Ramos (cell line): ENCODE measurements around the gene PITX2.

ENCODE experiments used
- in situ Hi-C: fragments of 300-500 bp; cut with MboI; formaldehyde crosslinking; loops from one replicate; pipeline ENCODE4 v1.14.3; 2022; ENCODE audit warnings: low sequenced_read_pairs; ENCODE audit not compliant: unreplicated experiment

The PITX2 gene

DNA sequence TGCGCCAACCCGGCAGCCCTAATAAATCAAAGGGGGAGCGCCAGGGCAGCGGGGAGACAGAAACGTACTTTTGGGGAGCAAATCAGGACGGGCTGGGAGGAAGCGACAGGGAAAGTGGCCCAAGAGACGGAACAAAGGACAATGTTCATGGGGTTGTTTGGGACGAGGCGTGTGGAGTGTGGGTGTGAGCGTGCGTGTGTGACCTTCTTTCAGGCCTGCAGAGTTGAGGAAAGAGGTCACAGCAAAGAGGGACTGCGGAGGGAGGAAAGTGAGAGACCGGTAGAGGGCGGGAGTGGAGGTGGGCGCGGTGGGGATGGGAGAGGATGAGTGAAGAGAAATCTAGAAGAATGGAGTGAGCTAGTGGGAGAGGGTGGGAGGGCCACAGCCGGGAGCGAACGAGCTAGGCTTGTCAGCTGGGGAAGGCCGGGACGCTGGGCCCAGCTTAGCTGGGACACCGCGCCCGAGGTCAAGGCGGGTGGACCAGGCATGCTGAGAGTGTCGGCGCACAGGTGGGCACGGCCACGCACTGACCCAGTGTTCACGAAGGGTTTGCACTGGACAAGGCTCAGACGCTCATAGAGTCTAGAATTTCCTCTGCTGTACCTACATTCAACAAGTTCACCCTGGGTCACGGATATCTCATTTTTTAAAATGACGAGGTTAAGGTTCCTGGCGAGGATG, 14.7 kb upstream of the PITX2 start:
- in situ Hi-C loops = loop anchor here (25.0 kb wide), 2 partner anchors 325 to 1000 kb away; no protein-coding TSS in a partner anchor

DNA sequence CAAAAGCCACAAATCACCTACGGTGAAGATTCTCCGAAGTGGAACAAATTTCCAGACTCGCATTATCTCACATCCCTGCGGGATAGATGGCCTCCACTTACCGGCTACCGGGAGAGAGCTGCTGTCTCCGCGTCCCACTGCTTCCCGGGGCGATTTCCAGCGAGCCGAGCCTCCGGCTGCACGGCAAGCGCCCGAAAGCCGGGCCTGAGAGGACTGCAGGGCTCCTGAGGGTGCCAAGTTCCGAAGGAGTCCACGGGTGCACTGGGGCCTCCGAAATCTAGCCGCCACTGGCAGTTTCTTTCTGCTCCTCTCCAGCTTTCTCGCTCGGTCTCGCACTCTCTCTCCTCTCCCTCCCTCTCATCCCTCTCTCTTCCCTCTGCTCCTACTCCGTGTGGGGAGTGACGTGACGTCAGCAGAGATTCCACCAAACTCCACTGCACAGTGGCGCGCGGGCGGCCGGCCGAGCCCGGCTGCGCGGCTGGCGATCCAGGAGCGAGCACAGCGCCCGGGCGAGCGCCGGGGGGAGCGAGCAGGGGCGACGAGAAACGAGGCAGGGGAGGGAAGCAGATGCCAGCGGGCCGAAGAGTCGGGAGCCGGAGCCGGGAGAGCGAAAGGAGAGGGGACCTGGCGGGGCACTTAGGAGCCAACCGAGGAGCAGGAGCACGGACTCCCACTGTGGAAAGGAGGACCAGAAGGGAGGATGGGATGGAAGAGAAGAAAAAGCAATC, 14.0 kb upstream of the PITX2 start:
- in situ Hi-C loops = loop anchor here (25.0 kb wide), 2 partner anchors 325 to 1000 kb away; no protein-coding TSS in a partner anchor

DNA sequence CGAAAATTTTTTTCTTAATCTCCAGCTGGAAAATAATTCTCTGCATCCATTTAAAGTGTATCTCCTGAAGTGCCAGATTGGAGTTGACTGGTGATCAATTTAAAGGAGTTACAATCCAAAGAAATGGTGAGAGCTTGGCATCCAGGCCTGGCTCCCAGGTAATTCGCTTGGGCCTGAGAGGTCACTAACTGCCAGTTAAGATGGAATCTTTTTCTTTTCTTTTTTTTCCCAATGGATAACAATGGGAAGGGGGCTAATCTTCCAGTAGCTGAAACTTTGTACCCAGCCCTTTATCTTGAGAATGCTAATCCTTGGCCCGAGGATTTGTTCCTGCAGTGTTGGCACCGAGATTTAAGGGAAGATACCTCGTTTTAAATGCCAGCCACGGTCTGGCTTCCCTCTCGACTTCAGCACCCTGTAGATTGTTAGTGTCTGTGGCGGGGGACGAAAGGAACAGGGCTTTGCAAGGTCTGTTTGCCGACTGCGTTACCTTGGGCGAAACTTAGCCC, 13.3 kb upstream of the PITX2 start:
- in situ Hi-C loops = loop anchor here (25.0 kb wide), 2 partner anchors 326 to 1001 kb away; no protein-coding TSS in a partner anchor

DNA sequence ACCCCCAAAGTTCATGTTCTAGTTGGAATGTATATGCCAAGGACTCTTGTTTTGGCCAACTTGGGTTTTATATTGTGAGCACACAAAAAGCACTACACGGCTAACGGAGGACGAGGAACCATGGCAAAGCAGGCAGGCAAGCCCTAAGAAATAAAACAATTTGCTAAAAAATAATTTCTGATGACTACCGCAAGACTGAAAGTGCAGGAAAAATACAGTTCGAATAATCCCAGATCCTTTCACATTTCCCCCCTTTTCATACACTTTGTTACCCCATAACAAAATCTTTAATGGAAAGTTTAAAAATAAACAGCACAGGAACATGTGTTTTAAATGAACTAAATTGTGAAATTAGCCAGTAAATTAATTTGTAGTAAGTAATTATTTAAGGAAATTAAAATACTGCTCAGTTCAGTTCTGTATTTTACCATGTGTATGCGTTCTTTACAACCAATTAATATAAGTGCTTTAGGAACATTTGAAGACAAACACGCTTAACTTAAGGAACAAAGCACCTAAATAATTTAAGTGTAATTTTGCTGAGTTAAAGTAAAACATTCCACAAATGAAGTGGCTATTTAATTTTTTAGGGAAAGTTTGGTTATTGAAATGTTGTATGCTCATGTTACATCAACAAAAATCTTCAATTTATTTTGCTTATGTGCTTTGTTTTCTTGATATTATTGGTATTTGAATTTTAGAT, 12.4 kb upstream of the PITX2 start:
- in situ Hi-C loops = loop anchor here (25.0 kb wide), 2 partner anchors 327 to 1002 kb away; no protein-coding TSS in a partner anchor

DNA sequence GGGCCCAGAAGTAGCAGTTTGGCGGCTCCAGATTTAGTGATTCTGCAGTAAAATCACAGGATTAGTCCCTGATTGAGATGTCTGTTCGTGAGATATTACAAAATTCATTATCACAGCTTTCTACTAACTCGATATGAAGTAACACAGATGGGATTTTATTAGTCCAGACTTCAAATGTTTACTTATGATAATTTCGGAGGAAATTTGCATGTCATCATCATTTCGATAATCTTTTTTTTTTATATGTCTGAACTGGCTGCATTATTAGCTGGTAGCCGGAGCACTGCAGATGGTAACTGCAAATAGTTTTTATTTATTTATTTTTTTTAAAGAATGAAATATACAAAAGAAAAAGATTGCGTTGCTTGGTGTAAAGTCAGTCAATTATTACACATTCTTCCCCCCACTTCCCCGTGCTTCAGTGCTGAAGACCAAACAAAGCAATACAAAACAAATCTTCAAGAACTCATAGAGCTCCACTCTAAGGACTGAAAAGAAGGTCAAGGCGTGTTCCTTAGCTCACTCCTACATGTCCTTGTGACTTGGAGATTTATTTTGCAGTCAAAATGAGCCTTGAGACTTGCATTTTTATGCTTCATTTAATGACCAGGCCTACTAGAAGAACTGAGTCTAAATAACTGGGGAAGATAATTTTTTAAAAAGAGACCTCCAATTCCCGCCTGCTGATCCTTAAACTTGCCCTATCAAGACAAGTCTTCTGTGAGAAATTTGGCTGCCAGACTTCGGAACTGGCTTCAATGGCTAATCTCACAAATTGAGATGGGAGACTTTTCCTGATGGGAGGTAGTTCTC, 11.7 kb upstream of the PITX2 start:
- in situ Hi-C loops = loop anchor here (25.0 kb wide), 2 partner anchors 328 to 1003 kb away; no protein-coding TSS in a partner anchor

DNA sequence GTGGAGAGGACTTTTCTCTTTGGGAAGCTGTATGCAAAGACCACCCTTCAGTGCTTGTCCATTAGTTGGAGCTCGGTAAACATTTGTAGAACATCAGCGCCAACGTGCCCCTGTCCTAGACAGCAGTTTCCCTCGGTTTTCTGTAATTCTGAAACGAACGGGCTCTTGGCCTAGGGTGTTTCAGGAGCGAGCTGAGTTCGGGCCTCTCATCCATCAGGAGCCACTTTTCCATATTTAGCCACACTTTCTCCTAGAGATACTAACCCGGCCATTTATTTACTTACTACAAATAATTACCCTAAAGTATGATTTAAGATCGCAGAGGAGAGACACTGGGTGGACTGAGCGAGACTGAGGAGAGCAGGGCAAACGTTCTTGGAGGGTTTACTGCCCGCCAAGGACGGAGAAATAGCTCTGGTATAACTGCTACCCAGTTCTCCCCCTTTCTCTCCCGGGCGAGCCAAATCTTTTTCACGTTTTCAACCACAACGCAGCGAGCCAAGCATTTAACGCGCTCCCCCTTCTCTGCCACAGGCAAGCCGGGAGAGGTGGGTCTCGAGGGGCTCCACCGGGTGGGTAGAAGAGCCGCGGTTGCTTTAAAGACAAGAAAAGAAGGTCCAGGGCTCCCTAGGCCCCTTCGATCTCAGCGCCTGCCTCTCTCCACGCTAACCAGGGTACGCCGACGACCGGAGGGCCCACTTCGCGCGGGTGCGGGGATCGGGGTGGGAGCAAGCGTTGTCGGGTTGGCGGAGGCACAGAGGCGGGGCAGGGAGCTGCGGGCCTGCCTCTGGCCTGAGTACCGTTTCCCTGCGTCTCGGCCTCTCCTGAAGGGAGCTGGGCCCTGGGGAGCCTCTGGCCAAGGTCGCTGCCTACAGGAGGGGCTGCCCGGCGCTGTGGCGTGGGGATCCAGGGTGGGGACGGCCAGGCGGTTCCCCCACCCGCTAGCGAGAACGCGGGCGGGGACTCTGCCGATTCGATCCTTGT, 10.8 kb upstream of the PITX2 start:
- in situ Hi-C loops = loop anchor here (25.0 kb wide), 2 partner anchors 329 to 1004 kb away; no protein-coding TSS in a partner anchor

DNA sequence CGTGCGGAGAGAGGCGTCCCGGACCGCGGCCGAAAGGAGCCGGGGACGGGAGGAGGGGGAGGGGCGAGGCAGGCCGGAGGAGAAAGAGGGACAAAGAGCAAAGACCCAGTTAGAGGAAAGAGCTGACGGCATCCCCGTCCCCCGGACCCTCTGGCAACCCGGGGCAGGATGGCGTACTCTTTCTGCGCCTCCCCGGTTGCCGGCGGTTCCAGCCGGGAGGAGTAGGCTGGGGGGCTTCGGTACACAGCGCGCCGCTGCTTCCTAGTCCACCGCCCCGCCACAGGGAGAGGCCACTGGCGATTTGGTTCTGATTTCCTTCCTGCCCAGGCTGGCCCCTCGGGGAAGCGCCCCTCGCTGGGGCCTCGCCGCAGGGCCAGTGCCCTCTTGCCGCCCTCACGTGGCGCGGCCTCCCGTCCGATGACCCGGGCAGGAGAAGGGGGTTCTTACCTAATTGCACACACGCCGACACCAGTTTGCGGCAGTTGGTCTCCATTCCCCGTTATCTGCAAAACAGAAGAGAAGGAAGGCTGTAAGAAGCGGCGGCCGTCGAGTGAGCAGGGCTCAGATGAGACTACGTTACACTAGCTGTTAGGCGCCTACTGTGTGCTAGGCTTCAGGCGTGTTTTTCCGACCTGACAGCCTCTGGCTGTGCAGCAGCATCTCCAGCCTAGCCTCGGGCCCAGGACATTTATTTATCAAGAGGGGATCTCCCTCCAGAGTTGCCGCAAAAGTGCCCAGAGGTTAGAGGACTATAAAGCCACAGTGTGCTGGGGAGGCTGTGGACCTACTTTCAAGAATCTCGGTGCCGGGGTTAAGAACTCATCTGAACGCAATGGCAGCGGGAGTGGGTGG, 9.9 kb upstream of the PITX2 start:
- in situ Hi-C loops = loop anchor here (25.0 kb wide), 2 partner anchors 330 to 1005 kb away; no protein-coding TSS in a partner anchor

DNA sequence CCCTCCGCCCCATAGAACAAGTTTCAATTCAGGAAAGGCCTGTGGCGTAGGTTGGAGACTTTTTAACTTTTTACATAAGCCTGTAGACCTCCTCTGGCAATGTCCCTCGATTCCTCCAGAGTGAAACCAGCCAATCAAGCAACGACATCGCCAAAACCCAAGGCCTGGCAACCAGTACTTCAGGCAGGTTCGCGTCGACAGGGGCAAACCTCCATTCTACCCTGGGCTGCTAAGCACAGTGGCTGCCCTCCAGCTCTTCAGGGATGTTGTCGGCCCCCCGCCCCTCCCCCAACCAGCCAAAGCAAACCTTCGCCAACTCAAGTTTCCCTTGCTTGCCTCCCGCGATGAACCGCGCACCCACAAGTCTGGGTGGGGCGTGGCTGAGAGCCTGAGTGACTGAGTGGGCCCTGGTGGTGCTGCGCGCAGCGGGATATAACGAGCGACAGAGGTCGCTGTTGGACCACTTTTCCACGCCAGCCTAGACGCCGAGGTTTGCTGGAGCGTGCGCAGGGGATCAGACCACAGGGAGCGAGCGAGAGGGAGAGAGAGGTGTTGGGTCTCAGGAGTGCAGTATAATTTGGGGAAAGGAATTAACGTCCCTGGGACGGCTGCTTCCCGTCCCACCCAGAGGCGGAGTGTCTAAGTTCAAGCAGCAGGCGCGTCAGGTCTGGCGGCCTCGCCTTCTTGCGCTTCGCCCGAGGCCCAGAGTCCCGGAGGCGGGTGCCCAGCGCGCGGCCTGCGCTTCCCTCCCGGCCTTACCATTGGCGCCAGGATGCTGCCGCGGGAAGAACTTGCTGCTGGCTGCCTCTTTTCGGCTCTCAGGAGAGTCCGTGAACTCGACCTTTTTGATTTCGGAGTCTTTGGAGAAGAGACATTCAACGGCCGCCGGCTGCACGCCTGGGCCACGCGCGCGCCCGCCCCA, 9.0 kb upstream of the PITX2 start:
- in situ Hi-C loops = loop anchor here (25.0 kb wide), 2 partner anchors 330 to 1005 kb away; no protein-coding TSS in a partner anchor

DNA sequence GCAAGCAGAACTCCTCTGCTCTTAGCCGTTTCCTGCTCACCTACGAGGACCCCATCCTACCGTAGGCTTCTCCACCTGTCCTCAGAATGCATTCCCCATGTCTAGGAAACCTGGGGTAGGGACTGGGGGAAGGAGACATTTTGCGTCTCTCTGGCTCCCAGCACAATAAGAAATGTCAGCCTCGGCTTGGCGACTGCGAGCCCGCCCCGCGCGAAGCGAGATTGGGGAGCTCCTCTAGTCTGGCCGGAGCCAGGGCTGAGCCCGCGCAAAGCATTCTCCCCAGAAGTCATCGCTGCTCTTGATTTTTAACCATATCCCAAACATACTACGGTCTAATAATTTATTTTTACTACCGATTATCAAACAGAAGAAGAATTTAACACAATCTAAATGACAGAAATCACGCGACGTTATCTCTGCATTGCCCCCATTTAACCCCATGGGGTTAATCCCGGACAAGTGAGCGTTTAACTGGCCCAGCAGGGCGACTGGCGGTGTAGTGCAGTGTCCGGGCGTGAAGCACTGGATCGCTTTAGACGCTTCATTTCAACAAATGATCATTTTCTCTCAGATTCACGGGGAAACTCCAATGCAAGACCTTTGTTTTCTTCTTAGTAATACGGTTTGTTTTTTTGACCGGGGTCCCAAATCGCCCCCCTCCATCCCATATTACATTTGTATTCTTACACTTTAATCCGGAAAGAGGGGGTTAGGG, 8.0 kb upstream of the PITX2 start:
- in situ Hi-C loops = loop anchor here (25.0 kb wide), 2 partner anchors 331 to 1006 kb away; no protein-coding TSS in a partner anchor

DNA sequence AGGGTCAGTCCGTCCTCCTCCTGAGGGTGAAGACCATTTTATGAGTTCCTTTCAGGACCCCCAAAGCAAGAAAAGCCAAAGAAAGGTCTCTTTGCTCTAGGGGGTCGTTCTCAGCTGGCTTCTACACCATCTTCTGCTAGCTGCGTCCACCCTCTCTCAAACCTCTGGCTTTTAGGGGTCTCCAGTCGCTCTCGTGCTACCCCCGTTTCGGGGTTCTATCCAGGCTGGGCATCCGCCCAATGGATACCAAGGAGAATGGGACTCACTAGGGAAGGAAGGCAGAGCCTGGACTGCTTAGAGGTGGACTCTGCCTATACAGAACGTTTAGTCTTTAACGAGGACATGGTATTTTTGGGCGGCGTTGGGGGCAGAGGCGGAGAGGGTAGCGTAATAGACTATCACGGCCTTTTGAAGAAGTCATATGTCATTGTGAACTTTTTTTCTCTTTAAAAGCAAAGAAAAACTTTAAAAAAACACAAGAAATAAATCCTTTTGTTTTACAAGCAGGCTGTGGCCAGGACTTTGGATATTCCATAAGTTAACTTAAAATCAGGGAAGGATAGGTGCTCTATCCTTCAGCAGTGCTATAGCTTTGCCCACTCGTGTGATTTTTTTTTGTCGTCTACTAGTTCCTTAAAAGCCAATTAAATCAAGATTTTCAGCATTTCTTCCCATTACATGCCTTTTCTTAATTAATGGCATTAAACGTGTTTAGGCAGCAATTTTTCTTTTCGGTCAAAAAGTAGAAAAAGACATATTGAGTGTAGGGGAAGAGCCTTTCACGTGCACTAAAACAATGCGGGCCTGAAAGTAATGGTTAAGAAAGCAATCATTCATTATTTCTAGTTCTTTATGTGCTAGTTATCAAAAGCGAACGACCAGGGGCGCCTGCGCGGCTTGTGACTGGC, 7.2 kb upstream of the PITX2 start:
- in situ Hi-C loops = loop anchor here (25.0 kb wide), 2 partner anchors 332 to 1007 kb away; no protein-coding TSS in a partner anchor

DNA sequence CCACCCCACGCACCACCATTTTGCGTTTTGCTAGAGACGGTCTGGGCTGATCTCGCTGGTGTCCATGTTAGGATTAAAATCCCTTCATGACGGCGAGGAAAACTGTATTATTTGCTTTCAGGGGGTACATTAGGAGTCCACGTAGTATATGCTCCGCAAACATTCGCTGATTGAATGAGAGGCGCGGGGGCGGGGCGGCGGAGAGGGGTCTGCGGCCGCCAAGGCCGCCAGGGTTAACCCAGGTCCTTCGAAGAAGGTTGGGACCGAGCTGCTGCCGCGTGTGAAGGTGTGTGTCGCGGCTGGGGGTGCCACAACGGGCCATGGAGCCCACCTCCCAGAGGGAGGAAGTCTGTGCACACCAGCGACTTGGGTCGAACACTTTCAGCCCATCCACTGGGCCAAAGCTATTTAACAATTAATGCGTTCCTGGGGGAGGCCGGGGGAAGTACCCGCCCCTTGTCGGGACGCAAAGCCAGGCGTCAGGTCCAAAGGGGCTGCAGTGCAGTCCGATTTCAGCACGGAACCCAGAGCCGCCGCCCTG, 6.4 kb upstream of the PITX2 start:
- in situ Hi-C loops = loop anchor here (25.0 kb wide), 2 partner anchors 333 to 1008 kb away; no protein-coding TSS in a partner anchor

DNA sequence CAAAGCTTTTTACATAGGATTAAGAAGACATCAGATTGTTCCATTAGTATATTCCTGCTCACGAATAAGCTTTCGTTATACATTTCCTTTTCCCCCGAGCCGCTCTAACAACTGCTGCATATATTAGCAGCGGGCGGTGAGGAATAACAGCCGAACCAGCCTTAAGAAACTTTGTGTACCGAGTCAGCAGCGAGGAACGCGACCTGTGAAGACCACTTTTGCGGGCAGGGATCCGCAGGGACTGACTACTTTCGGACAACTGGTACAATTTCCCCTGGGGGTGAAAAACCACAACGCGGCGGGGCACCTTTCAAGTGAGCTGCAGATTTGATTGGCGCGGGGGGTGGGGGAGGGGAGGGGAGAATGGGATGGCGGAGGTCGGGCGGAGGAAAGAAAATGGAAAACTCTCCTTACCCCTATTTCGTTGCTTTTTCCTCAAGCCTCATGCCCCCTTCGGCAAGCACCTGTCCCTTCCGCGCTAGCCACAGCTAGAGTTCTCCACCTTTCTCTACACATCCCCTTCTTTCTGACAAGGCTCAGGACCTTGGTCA, 5.9 kb upstream of the PITX2 start:
- in situ Hi-C loops = loop anchor here (25.0 kb wide), 2 partner anchors 334 to 1009 kb away; no protein-coding TSS in a partner anchor

DNA sequence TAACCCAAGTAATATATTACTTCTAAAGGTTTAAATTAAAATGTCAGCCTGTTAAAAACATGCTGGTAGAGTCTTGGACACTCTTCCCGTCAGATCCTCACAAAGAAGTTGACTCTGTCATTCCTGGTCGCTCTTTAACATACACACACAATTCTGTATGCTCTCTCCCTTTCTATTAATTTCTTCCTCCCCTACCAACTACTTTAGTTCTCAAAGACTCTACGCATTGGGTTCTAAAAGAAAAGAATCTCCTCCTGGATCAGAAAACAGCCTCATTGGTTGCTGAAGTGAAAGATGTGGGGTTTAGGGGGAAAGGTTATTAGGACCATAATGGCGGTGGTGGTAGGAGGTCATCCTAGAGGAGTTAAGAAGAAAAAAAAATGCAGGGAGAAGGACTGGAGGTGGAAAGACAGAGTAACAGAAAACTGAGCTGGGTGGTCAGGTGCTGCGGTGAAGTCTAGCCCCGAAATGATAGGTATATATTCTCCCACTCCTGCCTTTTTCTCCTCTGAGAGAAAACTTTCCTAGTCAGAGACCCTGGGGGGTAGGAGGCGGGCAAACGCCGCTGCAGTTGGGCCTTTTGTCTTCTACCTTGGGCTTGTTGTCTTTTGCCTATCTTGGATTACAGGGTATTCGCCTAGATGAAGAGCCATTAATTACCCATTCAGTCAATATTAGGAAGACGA, 5.2 kb upstream of the PITX2 start:
- in situ Hi-C loops = loop anchor here (25.0 kb wide), 2 partner anchors 334 to 1009 kb away; no protein-coding TSS in a partner anchor
